DMS79 (cell line): Measurements from ENCODE around the gene PRAMEF12.
"Not testable (repeated sequence)": the region's sequence is repeated elsewhere in the genome, so short reads cannot be mapped to it uniquely, and the experiment has no call there.

Experiments
- DNase-seq: peaks from one replicate; lab custom pipeline; 2025; lab: John Stamatoyannopoulos, UW

The PRAMEF12 gene

DNA sequence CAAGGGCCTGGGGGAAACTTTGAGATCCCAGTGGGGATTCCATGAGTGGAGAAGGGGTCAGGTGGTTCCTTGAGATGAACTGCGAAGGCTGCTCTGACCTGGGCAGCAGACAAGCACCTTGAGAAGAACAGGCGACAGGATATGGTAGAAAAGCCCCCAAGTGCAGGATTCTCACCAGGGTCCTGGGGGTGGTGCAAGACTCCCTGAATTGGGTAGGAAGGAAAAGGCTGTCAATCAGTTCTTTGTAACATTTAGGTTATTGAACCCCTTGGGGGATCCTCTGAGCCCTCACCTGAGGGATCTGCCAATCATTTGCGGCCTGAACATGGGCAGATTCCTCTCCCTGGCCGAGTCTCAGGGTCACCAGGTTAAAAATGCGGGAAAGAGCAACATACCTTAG is 2.4 kb upstream of the PRAMEF12 start:
- DNase-seq = no peak

- no peak for DNase-seq
Observed at GRCh38 chr1:12772520-12772919, 1.0 kb upstream of the PRAMEF12 start.

GRCh38 chr1:12774801-12775345 is 1.3 kb downstream of the PRAMEF12 start:
- DNase-seq = no peak

- DNase-seq = no peak
Observed at GRCh38 chr1:12775443-12775842, 1.9 kb downstream of the PRAMEF12 start.

- DNase-seq = no peak
Observed at GRCh38 chr1:12776801-12777557, 3.4 kb downstream of the PRAMEF12 start.

- no peak for DNase-seq
Observed at GRCh38 chr1:12778061-12778460, 4.5 kb downstream of the PRAMEF12 start.

DNA sequence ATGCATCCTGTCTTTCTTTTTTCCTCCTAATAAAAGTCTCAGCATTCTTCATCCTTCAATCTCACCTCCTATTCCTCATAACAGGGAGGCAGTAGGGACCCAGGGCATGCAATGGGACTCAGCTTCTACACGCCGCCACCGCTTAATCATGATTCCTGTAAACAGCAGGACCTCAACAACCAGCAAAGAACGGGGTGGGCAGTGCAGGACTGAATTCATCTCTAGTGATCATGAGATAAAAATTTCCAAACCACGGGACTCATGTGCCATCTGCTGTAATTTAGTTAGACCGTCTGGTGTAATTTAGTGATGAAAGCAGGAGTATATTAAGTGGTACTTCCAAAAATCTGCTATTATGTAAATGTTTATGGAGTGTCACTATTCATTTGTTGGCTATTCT is 5.4 kb downstream of the PRAMEF12 start:
- DNase-seq = no peak

GRCh38 chr1:12781488-12781887 is 8.0 kb downstream of the PRAMEF12 start:
- not testable (repeated sequence) for DNase-seq

- DNase-seq = not testable (repeated sequence)
Observed at GRCh38 chr1:12783783-12784182, 10.2 kb downstream of the PRAMEF12 start.

DNA sequence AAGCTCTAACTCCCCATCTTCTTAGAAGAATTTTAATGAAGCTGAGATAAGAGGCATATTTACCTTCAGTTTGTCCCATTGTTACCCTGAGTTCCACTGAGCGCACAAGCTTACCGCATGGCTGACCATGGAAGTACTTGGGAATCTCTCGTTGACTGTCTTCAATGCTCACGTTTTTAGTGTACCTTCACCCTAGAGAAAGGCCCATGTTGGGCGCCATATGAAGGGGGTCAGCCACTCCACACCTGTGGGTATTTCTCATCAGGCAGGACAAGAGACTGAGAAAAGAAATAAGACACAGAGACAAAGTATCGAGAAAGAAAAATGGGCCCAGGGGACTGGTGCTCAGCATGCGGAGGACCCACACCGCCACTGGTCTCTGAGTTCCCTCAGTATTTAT is 11.2 kb downstream of the PRAMEF12 start:
- not testable (repeated sequence) for DNase-seq

DNA sequence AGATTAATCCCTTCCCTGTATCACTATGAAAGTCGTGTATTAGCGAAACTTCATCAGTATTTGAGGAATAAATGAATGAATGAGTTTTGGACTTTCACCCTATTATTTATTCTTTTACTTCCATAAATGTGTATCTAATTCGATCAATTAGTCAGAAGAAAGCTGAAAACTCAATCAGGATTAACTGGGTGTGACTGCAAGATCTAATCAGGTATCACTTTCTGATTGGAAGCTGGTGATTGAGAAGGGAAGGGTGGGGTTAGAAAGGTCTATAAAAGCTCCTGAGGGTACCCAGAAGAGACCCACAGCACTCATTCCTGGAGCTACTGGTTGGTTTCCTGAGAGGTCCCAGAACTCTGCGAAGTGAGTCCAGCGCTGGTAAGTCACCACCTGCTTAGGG is 17.6 kb downstream of the PRAMEF12 start, which contains the start of gene PRAMEF1:
Gene PRAMEF1, plus strand, starts transcription at position 301 of the 400 bp plus-strand sequence. CDS start 1,831 bp downstream, outside the sequence.
- DNase-seq = not testable (repeated sequence)

- no peak for DNase-seq
Observed at GRCh38 chr1:12798911-12799310, 25.4 kb downstream of the PRAMEF12 start.

DNA sequence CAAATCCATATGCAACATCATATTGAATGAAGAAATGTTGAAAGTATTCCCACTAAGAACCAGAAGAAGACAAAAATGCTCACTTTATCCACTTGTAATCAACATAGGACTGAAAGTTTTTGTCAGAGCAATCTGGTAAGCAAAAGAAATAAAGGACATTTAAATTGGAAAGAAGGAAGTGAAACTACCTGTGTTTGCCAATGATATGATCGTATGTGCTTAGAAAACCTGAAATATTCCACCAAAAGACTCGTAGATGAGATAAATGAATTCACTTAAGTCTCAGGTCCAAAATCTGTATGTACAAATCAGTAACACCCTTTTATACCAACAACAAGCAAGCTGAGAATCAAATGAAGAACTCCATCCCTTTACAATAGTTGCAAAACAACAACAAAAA is 26.2 kb downstream of the PRAMEF12 start:
- DNase-seq = no peak

GRCh38 chr1:12809933-12810332 is 36.4 kb downstream of the PRAMEF12 start:
- DNase-seq = no peak

- DNase-seq = no peak
Observed at GRCh38 chr1:12810691-12811408, 37.3 kb downstream of the PRAMEF12 start.

DNA sequence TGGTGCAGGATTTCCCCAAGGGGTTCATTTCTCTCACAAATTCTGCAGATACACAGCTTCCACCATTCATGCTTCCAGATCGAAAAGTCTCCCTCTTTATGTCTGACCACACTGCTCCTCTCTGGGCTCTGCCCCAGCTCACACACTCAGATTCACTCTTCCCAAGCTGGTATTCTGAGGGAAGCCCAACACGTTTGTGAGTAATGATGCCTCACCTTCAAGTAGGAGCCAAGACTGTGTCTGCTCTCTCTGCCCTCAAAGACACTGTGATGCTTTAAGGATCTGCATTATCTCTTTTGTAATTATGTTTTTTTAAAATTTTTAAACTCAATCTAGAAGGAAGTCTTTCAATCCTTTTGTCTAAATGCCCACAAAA is 37.9 kb downstream of the PRAMEF12 start:
- DNase-seq = no peak

- not testable (repeated sequence) for DNase-seq
Observed at GRCh38 chr1:12819061-12819460, 45.5 kb downstream of the PRAMEF12 start.
